Kidney glomerular epithelial cell (primary cell): ENCODE data around the gene PSMF1.
"Not testable (repeated sequence)": the region's sequence is repeated elsewhere in the genome, so short reads cannot be mapped to it uniquely, and the experiment has no call there.

ENCODE experiments used
- DNase-seq: peaks from one replicate; lab custom pipeline; 2025; lab: John Stamatoyannopoulos, UW

Gene PSMF1

DNA sequence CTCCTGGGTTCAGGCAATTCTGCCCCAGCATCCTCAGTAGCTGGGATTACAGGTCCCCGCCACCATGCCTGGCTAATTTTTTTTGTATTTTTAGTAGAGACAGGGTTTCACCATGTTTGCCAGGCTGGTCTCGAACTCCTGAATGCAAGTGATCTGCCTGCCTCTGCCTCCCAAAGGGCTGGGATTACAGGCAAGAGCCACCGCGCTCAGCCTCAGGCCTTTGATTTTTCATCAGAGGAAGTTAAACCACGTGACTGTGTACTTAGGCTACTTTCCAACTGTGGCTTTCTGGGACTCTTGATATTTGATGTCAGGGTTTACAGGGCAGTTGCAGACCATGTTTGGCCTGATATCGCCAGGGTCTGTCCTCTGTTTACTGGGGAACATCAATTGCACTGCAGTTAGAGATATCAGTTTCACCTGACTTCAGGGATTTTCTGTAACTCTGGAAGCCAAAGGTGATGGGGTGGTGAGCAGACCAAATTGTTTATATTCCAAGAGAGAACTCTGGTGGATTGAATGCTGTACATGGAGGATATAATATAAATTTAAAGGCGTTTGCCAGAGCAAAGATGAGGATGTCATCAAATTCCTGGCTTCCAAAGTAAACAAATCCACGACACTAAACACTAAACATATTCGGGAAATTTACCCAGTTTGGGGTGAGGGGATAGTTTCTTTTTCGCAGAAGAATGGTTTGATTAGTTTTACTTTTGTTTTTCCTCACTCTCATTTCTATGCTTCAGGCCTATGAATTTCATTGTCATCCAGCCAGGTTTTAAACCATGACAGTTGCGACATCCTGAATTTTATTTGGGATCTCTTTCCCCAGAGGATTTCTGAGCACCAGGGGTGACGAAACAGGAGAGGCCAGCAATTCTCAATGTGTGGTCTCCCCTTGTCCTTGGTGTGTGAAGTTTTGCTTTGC is 4.2 kb downstream of the PSMF1 start:
- DNase-seq = no peak

DNA sequence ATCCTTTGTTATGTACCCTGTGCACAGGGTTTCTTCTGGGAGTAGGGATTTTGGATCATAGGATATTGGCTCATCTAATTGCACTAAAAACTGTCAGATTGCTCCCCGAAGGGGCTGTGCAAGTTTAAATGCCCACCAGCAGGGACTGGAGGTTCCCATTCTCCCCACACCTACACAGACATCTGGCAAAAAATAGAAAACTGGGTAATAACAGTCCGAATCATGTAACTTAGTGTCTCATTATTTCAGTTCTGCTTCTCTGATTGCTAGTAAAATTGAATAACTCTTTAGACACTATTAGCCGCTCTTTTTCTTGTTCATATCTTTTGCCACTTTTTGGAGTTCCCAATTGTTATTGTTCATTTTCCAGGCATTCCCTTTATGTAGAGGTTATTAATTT is 5.3 kb downstream of the PSMF1 start:
- no peak for DNase-seq

- no peak for DNase-seq
Observed at GRCh38 chr20:1124421-1124820, 6.0 kb downstream of the PSMF1 start.

DNA sequence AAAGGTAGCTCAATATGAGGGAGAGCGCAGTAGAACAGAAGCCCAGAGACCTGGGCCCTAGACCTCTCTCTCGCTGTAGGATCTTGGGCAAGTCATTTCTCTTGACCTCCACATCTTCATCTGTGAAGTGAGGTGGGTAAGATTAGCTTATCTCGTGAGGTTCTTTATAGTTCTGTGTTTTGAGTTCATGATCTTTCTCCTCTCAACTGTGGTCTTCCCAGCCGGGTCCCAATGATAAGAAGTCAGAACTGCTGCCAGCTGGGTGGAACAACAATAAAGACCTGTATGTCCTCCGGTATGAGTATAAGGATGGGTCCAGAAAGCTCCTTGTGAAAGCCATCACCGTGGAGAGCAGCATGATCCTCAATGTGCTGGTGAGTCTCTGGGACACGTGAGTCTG is 6.9 kb downstream of the PSMF1 start:
- DNase-seq = no peak

DNA sequence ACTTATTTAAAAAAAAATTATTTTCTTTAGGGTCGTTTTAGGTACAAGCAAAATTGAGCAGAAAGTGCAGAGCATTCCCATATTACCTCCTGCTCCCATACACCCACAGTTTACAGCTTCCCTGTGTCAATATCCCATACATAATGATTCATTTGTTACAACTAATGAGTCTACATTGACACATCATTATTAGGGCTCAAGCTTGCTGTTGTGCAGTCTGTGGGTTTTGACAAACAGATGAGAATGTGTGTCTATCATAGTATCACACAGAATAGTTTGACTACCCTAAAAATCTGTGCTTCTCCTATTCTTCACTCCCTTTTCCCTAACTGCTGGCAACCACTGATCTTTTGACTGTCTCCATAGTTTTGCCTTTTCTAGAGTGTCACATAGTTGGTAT is 9.4 kb downstream of the PSMF1 start:
- DNase-seq = no peak

GRCh38 chr20:1130058-1130694 is 11.8 kb downstream of the PSMF1 start:
- no peak for DNase-seq

DNA sequence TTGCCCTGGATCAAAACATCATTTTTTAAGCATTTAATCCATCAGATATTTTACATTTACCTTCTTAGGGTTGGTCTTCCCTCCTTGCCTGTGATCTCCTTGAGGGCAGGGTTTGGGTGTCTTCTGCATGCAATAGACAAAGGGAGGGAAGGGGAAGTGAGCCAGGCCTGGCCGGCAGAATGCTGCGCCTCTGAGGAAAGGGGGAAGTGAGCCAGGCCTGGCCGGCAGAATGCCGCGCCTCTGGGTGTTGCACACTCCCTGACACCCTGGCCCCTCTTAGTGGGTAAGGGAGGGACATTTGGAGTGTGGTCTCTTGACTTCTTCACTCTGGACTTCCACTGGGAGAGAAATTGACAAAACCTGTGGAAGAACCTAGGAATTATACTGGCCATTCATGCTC is 12.4 kb downstream of the PSMF1 start:
- no peak for DNase-seq

GRCh38 chr20:1131354-1131753 is 13.0 kb downstream of the PSMF1 start:
- DNase-seq = no peak

DNA sequence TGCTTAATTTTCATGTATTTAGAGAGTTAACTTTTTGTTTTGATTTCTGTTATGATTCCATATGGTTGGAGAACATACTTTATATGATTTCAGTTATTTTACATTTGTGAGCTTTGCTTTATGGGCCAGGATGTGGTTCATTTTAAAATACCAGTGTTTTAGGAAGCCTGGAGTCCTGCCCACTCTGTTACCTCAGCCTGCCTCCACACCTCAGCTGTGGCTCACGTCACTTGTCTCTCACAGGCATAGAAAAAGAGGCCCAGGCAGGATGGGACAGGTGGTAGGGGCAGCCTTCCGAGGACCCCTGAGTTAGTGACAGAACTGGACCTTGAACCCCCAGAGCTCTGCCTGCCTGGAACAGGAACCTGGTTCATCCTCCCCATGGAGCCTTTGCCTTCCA is 16.0 kb downstream of the PSMF1 start:
- DNase-seq = no peak

GRCh38 chr20:1134836-1135235 is 16.4 kb downstream of the PSMF1 start:
- no peak for DNase-seq

DNA sequence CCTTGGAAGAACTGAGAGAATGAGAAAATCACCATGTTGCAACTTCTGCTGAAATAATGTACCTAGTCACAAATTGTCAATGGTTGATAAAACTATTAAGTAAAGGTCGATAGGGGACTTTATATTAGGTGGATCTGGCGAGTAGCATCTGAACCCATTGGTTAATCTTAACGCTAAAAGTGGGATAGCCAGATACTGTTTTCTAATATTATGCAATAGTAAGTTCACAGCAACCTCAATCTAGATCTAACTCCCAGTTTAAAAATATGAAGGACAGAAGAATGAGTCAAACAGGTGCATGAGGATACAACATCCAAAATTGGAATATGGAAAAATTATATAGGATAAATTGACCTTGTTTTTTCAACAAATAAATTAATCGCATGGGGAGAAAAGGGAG is 18.8 kb downstream of the PSMF1 start:
- DNase-seq = no peak

DNA sequence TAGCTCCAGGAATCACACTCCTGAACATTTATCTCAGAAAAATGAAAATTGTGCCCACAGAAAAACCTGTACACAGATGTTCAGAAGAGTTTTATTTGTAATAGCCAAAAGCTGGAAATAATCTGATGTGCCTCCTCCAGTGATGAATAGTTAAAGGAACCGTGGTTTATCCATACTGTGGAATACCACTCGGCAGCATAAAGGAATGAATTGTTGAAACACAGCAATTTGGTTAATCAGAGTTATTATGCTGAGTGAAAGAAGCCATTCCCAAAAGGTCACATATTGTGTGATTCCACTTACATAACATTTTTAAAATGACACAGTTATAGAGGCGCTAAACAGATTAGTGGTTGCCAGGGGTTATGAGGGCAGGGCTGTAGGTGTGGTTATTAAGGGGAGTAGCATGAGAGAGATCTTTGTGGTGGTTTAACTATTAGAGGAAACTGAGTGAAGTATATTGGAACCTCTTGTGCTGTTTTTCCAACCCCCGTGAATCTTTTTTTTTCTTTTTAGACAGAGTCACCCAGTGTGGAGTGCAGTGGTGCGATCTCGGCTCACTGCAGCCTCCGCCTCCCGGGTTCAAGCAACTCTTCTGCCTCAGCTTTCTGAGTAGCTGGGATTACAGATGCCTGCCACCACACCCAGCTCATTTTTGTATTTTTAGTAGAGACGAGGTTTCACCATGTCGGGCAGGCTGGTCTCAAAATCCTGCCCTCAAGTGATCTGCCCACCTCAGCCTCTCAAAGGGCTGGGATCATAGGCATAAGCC is 26.2 kb downstream of the PSMF1 start:
- no peak for DNase-seq

- no peak for DNase-seq
Observed at GRCh38 chr20:1146957-1147356, 28.6 kb downstream of the PSMF1 start.

DNA sequence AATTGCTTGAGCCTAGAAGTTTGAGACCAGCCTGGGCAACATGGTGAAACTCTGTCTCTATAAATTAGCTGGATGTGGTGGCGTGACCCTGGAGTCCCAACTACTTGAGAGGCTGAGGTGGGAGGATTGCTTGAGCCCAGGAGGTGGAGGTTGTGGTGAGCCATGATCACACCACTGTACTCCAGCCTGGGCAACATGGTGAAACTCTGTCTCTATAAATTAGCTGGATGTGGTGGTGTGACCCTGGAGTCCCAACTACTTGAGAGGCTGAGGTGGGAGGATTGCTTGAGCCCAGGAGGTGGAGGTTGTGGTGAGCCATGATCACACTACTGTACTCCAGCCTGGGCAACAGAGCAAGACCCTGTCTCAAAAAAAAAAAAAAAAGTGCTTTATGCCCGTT is 31.4 kb downstream of the PSMF1 start:
- DNase-seq = not testable (repeated sequence)

GRCh38 chr20:1150218-1150617 is 31.8 kb downstream of the PSMF1 start:
- DNase-seq = no peak

GRCh38 chr20:1150968-1151367 is 32.6 kb downstream of the PSMF1 start:
- no peak for DNase-seq

- DNase-seq = no peak
Observed at GRCh38 chr20:1154226-1154625, 35.8 kb downstream of the PSMF1 start.

- no peak for DNase-seq
Observed at GRCh38 chr20:1154691-1155090, 36.3 kb downstream of the PSMF1 start.

GRCh38 chr20:1155342-1155741 is 36.9 kb downstream of the PSMF1 start:
- DNase-seq = no peak

- no peak for DNase-seq
Observed at GRCh38 chr20:1160496-1160895, 42.1 kb downstream of the PSMF1 start.

DNA sequence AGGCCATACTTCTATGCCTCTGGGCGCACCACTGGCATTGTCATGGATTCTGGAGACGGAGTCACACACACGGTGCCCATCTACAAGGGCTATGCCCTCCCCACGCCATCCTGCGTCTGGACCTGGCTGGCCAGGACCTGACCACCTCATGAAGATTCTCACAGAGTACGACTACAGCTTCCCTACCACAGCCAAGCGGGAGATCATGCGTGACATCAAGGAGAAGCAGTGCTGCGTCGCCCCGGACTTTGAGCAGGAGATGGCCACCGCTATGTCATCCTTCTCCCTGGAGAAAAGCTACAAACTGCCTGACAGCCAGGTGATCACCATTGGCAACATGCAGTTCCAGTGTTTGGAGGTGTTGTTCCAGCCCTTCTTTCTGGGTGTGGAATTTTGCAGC is 42.6 kb downstream of the PSMF1 start:
- DNase-seq = no peak

DNA sequence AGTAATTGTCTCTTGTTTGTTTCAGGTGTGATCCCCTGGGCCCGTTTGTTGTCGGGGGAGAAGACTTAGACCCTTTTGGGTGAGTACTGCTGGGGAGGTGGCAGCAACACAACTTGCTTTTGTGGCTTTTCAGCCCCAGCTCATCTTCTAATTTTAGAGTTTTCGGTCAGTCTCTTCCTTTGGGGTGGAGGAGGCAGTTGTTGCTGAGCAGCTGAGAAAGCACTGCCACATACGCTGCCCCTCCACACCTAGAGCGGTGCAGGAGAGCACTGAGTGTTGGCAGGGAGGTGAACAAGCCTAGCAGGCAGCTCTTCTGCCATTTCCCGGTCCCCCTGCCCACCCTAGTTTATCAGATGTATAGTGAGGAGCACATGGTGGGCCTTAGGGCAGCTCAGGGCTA is 44.7 kb downstream of the PSMF1 start:
- no peak for DNase-seq

DNA sequence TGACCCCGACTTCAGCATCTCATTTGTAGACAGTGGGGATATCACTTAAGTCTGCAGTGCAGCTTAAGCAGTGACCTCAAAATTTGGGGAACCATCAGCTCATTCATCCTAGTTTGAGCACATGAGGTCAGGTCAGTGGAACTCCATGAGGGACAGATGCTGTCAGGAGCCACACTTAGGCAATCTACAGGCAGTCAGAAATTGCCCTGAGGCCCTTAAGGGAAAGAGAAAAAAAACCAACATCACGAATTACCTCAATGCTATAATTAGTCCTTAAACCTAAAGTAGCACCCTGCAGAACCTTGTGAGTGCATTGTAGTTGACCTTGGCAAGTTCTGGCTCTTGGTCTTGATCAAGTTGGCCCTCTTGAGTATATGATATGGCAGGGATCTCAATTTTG is 45.3 kb downstream of the PSMF1 start:
- DNase-seq = no peak
